NOMO-1 treated with DMSO at 0.1 percent for 48 hours (cell line): ENCODE data around the gene FBXO42.
A peak's percentile ranks its signal among the peaks of the same experiment; 100 is the strongest.

Source experiments
- DNase-seq: peaks from one replicate; lab custom pipeline; 2025; ENCODE audit not compliant: unreplicated experiment; lab: John Stamatoyannopoulos, UW

Gene FBXO42

GRCh38 chr1:16206547-16207317 is 145.5 kb downstream of the FBXO42 start:
- DNase-seq = peak; percentile 98

DNA sequence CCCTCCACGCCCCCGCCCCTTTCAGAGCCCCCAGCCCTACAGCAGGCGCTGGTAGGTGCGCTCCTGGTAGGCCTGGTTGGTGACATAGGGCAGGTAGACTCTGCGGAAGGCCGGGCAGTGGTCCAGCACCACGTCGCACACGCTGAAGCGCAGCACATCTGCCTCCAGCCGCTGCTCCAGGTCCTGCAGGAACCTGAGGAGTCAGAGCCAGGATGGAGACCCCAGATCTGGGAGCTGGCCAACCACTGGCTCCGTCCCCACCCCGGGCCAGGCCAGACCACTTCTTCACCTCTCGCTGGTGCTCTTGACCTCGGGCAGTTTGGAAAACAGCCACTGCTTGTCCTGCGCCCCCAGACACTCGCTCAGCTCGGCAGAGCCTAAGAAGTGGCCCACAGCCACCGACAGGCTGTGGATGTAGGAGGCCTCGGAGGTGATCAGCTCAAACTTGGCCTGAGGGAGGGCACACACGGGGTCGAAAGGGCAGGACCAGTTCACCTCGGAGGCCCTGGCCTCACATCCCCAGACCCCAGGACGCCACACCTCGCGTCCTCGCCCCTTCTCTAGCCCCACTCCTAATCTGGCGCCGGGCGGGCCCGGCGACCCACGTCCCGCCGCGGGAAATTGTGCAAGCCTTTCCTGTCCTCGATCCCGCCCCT is 146.3 kb downstream of the FBXO42 start:
- no peak for DNase-seq

DNA sequence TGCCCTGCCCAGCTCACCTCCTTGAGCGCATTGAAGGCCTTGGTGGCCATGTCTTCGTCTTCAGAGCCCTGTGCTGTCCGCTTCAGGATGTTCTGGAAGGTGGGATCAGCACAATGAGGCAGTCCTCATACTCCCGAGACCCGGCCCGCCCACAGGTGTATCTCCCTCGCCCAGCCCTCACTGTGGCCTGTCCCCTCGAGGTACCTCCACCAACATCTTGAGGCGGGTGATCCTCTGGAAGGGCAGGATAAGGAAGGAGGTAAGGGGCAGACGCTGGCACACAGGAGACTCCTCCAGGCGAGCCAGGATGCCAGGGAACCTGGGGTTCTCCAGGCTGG is 147.0 kb downstream of the FBXO42 start:
- no peak for DNase-seq

DNA sequence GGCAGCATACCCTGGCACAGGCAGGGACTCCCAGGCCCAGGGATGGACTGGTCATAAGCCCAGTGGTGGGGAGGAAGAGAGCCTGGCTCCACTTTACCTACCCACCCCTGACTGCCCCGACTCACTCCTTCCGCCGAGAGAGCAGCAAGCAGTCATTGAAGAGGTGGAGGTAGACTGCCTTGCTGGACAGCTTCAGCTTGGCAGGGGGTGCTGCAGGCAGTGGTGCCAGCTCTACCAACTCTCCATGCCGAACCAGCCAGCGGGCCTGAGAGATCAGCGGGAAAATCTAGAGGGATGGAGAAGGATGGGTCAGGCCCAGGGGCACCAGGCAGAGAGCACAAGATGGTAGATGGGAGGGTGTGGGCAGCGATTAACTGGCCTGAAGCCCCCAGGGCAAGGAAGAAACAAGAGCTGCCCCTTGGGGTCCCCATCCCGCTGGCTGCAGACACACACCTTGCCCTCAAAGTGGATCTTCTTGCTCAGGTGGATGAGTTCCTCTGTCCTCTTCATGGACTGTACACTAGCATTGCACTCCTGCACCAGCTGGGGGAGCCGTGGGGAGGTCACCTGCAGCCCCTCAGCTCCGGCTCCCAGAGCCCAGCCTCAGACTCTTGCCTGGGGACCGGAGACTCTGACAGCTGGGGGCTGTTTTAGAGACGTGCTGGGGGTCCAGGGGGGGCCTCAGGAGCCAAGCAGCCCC is 147.5 kb downstream of the FBXO42 start:
- DNase-seq = peak; percentile 2

GRCh38 chr1:16204216-16204615 is 148.1 kb downstream of the FBXO42 start:
- DNase-seq = no peak

GRCh38 chr1:16203550-16203949 is 148.7 kb downstream of the FBXO42 start:
- no peak for DNase-seq

GRCh38 chr1:16202281-16203210 is 149.7 kb downstream of the FBXO42 start:
- DNase-seq = no peak

DNA sequence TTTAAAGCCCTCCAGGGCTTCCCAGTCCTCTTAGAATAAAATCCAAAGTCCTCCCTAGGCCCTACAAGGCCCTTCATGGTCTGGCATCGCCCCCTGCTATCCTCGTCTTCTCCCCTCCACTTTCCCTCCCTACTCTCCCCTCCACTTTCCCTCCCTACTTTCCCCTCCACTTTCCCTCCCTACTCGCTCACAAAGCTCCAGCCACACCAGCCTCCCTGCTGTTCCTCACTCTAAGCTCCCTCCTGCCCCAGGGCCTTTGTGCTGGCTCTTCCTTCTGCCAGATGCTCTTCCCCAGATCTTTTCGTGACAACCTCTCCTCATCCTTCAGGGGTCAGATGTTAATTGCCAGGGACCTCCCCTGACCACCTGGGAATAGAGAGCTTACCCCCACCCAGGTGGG is 152.6 kb downstream of the FBXO42 start:
- DNase-seq = no peak

- no peak for DNase-seq
Observed at GRCh38 chr1:16199157-16199501, 153.2 kb downstream of the FBXO42 start.

DNA sequence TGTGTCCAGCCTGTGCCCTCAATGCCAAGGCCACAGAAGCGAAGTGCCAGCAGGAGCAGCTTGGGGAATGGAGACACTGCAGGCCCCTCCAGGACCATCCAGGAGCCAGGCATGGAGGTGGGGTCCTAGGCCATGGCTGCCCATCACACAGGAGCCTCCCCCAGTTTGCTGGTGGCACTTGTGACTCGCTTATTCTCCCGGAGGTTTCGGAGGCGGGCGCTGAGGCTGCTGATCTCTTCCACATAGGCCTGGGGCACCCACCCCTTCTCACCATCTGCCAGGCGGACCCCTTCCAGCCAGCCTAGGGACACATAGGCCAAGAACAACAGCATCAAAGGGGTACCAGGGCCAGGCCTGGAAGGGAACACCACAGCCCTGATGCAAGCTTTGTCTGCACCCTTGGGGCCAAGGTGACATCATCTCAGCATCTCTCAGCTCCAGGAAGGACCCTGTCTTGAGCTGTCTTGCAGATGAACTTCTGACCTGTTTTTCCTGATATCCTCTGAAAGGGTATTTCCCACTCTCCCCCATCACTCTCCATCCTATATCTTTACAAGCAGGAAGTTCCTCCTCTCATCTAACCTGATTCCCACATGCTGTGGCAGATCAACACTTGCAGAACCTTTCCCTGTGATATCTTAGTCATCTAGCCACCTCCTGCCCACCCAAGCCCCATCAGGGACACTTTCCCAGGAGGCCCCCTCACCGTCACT is 153.7 kb downstream of the FBXO42 start:
- no peak for DNase-seq

DNA sequence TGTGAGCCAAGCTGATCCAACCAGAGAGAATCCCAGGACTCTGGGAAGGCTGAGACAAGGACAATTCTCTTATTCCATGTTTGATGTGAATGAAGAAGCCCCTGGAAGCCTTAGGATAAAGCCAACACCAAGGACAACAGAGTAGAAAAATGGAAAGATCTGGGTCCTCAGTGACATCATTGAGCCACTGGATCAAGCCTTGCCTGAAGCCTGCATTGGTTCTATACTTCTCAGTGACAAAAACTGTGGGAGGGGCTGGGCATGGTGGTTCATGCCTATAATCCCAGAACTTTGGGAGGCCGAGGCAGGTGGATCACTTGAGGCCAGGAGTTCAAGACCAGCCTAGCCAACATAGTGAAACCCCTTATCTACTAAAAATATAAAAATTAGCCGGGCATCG is 155.4 kb downstream of the FBXO42 start:
- DNase-seq = no peak
